ENCODE measurements around the gene LGALS16.
A peak's percentile ranks its signal among the peaks of the same experiment; 100 is the strongest.
"Not testable (repeated sequence)": the region's sequence is repeated elsewhere in the genome, so short reads cannot be mapped to it uniquely, and the experiment has no call there.

The LGALS16 gene, protein sequence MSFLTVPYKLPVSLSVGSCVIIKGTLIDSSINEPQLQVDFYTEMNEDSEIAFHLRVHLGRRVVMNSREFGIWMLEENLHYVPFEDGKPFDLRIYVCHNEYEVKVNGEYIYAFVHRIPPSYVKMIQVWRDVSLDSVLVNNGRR

GRCh38 chr19:39655613-39656012 is at the start of gene LGALS16:
Gene LGALS16, plus strand, starts transcription at chr19:39655913. Its CDS starts 49 bp downstream, at chr19:39655962.
- in situ Hi-C loops (cut with MboI; ENCODE audit: low pct_unique_long_range_greater_than_20kb, low sequenced_read_pairs): loop anchor here (25.0 kb wide), 1 partner anchor 93 kb away; no protein-coding TSS in a partner anchor
- no peak for DNase-seq

- in situ Hi-C loops (cut with MboI; ENCODE audit: low pct_unique_long_range_greater_than_20kb, low sequenced_read_pairs): no loop called here
- no peak for DNase-seq
Observed at GRCh38 chr19:39607021-39607420, 48.7 kb upstream of the LGALS16 start.

- DNase-seq: no peak
- in situ Hi-C loops (cut with MboI; ENCODE audit: low pct_unique_long_range_greater_than_20kb, low sequenced_read_pairs): no loop called here
Observed at GRCh38 chr19:39607561-39607960, 48.2 kb upstream of the LGALS16 start.

DNA sequence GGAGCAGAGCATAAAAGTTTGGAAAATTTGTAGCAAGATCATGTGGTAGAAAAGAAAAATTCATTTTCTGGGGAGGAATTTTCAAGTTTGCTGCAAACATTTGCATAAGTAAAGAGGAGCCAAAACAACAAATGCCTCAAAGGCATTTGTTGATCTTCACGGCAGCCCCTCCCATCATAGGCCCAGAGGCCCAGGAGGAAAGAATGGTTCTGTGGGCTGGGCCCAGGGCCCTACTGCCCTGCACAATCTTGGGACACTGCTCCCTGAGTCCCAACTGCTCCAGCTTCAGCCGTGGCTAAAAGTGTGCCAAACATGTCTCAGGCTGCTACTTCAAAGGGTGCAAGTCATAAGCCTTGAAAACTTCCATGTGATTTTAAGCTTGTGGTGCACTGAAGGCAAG is 42.1 kb upstream of the LGALS16 start:
- no peak for DNase-seq
- in situ Hi-C loops (cut with MboI; ENCODE audit: low pct_unique_long_range_greater_than_20kb, low sequenced_read_pairs): no loop called here

DNA sequence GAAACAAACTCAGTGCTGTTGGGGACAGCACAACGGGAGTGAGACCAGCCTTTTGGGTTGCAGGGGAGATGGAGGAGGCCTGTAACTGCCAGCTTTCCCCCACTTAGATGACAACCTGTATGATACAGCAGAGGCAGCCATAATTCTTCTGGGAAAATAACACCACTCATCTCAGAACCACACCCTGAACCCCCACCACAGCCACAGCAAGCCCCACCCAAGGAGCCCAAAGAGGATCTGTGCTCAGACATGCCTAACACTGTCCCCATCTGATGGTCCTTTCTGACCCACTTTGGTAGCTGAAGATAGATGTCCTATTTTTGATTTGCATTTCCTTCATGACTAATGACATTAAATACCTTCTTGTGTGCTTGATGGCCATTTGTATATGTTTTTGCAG is 38.0 kb upstream of the LGALS16 start:
- in situ Hi-C loops (cut with MboI; ENCODE audit: low pct_unique_long_range_greater_than_20kb, low sequenced_read_pairs): no loop called here
- no peak for DNase-seq

DNA sequence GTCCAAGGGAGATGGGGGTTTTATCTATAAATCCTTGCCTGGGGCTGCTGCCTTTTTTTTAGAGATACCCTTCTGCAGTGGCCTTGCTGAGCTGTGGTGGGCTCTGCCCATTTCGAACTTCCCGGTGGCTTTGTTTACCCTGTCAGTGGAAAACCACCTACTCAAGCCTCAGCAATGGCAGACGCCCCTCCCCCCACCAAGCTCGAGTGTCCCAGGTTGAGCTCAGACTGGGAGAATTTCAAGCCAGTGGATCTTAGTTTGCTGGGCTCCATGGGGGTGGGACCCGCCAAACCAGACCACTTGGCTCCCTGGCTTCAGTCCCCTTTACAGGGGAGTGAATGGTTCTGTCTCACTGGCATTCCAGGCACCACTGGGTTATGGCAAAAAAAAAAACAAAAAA is 31.8 kb upstream of the LGALS16 start:
- DNase-seq: no peak
- in situ Hi-C loops (cut with MboI; ENCODE audit: low pct_unique_long_range_greater_than_20kb, low sequenced_read_pairs): no loop called here

- in situ Hi-C loops (cut with MboI; ENCODE audit: low pct_unique_long_range_greater_than_20kb, low sequenced_read_pairs); DNase-seq: not testable (repeated sequence)
Observed at GRCh38 chr19:39627631-39628030, 28.1 kb upstream of the LGALS16 start.

DNA sequence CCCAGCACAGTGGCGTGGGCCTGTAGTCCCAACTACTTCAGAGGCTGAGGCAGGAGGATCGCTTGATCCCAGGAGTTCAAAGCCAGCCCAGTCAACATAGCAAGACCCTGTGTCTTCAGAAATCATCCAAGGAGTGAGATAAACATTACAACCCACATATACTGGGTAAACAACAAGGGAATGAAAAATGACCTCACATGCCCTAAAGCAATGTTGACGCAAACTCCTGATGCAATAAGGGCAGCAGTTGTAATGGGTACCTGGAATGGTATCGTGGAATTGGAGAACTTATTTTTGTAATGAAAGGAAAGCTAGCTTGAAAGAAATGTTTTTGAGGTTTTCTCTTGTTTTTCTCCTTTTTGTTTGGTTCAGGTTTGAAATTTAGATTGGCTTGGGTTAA is 24.5 kb upstream of the LGALS16 start:
- in situ Hi-C loops (cut with MboI; ENCODE audit: low pct_unique_long_range_greater_than_20kb, low sequenced_read_pairs): no loop called here
- DNase-seq: no peak

GRCh38 chr19:39631626-39632025 is 24.1 kb upstream of the LGALS16 start:
- in situ Hi-C loops (cut with MboI; ENCODE audit: low pct_unique_long_range_greater_than_20kb, low sequenced_read_pairs): no loop called here
- no peak for DNase-seq

DNA sequence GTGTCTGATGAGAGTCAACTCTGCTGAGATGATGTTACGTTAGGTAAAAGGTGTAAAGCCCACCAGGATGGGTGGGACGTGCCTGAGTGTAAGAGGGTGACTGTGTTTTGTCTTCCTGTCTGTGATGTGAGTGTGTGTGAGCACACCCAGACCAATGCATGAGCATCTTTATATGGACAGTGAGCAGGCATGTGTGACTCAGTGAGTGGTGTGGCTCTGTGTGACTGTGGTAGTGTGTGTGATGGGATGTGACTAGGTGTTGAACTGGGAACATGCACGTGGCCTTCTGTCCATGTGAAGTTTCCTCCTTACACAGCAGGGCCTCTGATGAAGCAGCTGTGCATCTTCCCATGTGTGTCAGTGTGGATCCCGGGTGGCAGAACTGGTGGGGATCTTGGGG is 17.8 kb upstream of the LGALS16 start:
- DNase-seq: no peak
- in situ Hi-C loops (cut with MboI; ENCODE audit: low pct_unique_long_range_greater_than_20kb, low sequenced_read_pairs): no loop called here

GRCh38 chr19:39641773-39642172 is 13.9 kb upstream of the LGALS16 start:
- DNase-seq: no peak
- in situ Hi-C loops (cut with MboI; ENCODE audit: low pct_unique_long_range_greater_than_20kb, low sequenced_read_pairs): no loop called here

- DNase-seq: no peak
- in situ Hi-C loops (cut with MboI; ENCODE audit: low pct_unique_long_range_greater_than_20kb, low sequenced_read_pairs): no loop called here
Observed at GRCh38 chr19:39643591-39643990, 12.1 kb upstream of the LGALS16 start.

- in situ Hi-C loops (cut with MboI; ENCODE audit: low pct_unique_long_range_greater_than_20kb, low sequenced_read_pairs): no loop called here
- peak; percentile 29 for DNase-seq
Observed at GRCh38 chr19:39645800-39646411, 9.8 kb upstream of the LGALS16 start.

DNA sequence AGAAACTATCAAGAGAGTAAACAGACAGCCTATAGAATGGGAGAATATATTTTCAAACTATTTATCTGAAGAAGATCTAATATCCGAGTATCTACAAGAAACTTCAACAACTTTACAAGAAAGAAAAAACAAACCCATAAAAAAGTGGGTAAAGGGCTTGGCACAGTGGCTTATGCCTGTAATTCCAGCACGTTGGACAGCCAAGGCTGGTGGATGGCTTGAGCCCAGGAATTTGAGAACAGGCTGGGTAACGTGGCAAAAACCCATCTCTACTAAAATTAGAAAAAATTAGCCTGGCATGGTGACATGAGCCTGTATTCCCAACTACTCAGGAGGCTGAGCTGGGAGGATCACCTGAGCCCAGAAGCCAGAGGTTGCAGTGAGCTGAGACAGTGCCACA is 7.8 kb upstream of the LGALS16 start:
- no peak for DNase-seq
- in situ Hi-C loops (cut with MboI; ENCODE audit: low pct_unique_long_range_greater_than_20kb, low sequenced_read_pairs): no loop called here

- in situ Hi-C loops (cut with MboI; ENCODE audit: low pct_unique_long_range_greater_than_20kb, low sequenced_read_pairs): loop anchor here (25.0 kb wide), 1 partner anchor 97 kb away; no protein-coding TSS in a partner anchor
- DNase-seq: no peak
Observed at GRCh38 chr19:39659791-39660190, 4.1 kb downstream of the LGALS16 start.

DNA sequence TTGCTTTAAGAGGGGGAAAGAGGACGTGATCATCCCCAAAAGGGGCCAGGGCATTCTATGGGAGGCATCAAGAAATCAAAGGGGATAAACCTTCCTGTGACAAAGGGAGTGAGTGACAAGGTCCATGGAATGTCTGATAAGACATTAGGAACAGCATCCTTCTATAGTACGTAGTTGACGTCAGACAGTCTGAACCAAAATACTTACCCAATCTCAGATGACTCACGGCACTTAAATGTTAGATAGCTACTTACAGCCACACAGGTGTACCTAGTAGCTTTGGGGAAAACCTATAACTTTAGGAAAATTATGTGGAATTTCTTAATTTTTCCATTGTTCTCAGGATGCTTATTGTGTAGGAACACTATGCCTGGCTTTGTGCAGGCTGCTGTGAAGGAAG is 4.9 kb downstream of the LGALS16 start:
- in situ Hi-C loops (cut with MboI; ENCODE audit: low pct_unique_long_range_greater_than_20kb, low sequenced_read_pairs): loop anchor here (25.0 kb wide), 1 partner anchor 98 kb away; no protein-coding TSS in a partner anchor
- DNase-seq: no peak

- in situ Hi-C loops (cut with MboI; ENCODE audit: low pct_unique_long_range_greater_than_20kb, low sequenced_read_pairs): loop anchor here (25.0 kb wide), 1 partner anchor 99 kb away; no protein-coding TSS in a partner anchor
- DNase-seq: no peak
Observed at GRCh38 chr19:39661565-39661964, 5.9 kb downstream of the LGALS16 start.

- in situ Hi-C loops (cut with MboI; ENCODE audit: low pct_unique_long_range_greater_than_20kb, low sequenced_read_pairs): loop anchor here (25.0 kb wide), 1 partner anchor 108 kb away; no protein-coding TSS in a partner anchor
- not testable (repeated sequence) for DNase-seq
Observed at GRCh38 chr19:39669860-39670259, 14.1 kb downstream of the LGALS16 start.

DNA sequence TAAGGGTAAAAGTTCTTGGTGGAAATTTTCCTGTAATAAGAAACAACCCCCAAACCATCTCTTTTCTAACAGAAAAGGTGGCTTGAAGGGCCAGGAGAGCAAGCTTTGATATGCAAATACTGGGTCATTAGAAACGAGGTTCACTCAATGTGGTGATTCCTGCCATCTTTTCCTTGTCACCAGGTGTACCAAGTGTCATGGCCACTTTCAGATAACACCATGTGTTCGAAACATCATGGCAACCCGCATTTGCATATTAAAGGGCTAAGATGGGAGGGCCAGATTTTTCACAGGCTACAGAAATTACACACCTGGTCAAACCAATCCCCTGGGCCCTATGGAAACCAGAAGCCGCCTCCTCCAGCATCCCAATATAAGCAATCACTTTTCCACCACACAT is 15.3 kb downstream of the LGALS16 start:
- no peak for DNase-seq
- in situ Hi-C loops (cut with MboI; ENCODE audit: low pct_unique_long_range_greater_than_20kb, low sequenced_read_pairs): loop anchor here (25.0 kb wide), 1 partner anchor 109 kb away; no protein-coding TSS in a partner anchor

DNA sequence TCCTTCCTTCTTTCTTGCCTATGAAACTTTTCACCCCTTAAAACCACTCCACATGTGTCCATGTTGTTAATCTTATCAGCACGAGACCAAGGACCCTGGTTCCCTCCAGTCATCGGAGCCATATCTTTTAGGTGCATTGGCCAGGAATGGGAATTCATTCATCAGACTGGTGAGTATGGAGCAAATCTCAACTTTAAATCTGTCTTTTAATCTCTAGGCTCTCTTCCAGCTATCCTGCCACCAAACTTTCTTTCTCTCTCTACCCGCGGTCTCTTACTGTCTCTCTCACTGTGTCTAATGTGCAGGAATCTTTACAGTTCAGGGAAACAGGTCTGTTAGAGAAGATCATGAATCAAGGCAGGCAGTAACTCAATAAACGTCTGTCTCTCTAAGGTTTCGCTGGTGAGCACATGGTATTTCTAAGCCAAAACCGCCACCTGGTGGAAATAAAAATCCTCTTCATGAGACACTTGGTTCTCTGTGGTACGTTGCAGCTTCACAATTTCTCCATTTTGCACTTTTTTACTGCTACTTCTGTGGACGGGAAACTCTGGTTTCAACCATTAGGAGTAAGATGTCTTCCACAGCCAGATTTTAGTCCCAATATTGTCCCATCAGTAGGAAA is 16.1 kb downstream of the LGALS16 start:
- in situ Hi-C loops (cut with MboI; ENCODE audit: low pct_unique_long_range_greater_than_20kb, low sequenced_read_pairs): loop anchor here (25.0 kb wide), 1 partner anchor 110 kb away; no protein-coding TSS in a partner anchor
- peak; percentile 79 for DNase-seq

Data from KBM-7 (cell line).